Progenitor cell of endocrine pancreas (in vitro differentiated cells): ENCODE results near the gene PRXL2B. TPM values are rescaled to one million over a fixed set of nuclear protein-coding genes. Genes with fewer than 3 reads are reported as not detected.

Experiments used
- DNase-seq: peaks from one replicate; pipeline ENCODE4 v3.0.0; 2021; ENCODE audit warnings: low spot score; ENCODE audit not compliant: unreplicated experiment
- H3K27ac Mint-ChIP-seq: 2 replicates; pipeline ENCODE4 v1.8.0; 2021; ENCODE audit warnings: mild to moderate bottlenecking, moderate library complexity, mixed read lengths
- H3K27me3 Mint-ChIP-seq: 2 replicates; pipeline ENCODE4 v1.8.0; 2021; ENCODE audit warnings: mixed read lengths
- H3K36me3 Mint-ChIP-seq: 2 replicates; pipeline ENCODE4 v1.8.0; 2022; ENCODE audit warnings: mixed read lengths; ENCODE audit not compliant: insufficient read depth
- H3K4me1 Mint-ChIP-seq: 2 replicates; pipeline ENCODE4 v1.8.0; 2021; ENCODE audit warnings: low read depth, mixed read lengths
- H3K4me3 Mint-ChIP-seq: 2 replicates; pipeline ENCODE4 v1.8.0; 2021; ENCODE audit warnings: low read depth, mild to moderate bottlenecking, moderate library complexity, mixed read lengths
- H3K9me3 Mint-ChIP-seq: 2 replicates; pipeline ENCODE4 v1.8.0; 2021; ENCODE audit warnings: low read depth, mixed read lengths
- total RNA-seq: library from RNA; stranded (reverse); gene quantifications from 2 replicates; pipeline ENCODE4 v1.2.1, GENCODE V29; 2021
- TF ChIP-seq, protein P1 (sequence below): fragments of 200-600 bp; sonication (generic); IDR thresholded peaks from one replicate; pipeline ENCODE4 v1.5.0; 2021; ENCODE audit warnings: antibody characterized with exemption, mild to moderate bottlenecking; ENCODE audit not compliant: unreplicated experiment

Gene PRXL2B
- total RNA-seq, 1 donor from 2014 or later, result 36.4 TPM

DNA sequence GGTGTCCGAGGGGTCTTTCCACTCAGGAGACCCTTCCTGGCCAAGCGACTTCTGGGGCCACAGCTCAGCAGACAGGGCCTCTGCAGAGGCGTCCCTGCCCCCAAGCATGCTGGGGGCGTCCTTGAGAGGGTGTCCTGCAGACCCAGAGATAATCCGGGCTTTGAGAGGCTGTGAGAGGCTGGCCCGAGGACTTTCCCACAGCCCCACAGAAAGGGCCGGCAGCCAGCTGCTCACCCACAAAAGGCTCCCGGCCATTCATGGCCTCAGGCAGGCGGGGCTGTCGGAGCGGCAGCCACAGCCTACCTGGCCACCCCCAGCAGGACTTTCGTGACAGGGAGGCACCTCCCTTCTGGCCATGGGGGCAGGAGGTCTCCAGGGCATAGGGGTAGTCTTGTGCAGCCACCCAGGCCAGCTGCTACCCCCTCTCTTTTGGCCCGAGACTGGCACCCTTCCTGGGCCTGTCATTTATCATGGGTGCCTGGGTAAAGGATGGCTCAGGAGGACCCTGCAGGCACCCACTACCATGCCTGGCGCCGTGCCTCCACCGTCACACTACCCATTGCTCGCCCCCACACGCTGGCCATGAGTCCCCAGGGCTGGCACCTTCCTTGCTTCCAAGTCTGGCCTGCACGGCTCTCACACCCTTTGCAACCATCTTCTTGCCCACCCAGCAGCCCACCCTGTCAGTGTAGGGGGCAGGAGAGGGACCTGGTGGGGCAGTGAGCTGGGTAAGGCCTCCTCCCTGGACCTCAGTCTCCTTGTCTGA lies 41.5 kb upstream of the PRXL2B start:
- H3K27me3 Mint-ChIP-seq, result peaks cover 3% of the 10 kb centered on the region
- TF ChIP-seq, protein P1, sequence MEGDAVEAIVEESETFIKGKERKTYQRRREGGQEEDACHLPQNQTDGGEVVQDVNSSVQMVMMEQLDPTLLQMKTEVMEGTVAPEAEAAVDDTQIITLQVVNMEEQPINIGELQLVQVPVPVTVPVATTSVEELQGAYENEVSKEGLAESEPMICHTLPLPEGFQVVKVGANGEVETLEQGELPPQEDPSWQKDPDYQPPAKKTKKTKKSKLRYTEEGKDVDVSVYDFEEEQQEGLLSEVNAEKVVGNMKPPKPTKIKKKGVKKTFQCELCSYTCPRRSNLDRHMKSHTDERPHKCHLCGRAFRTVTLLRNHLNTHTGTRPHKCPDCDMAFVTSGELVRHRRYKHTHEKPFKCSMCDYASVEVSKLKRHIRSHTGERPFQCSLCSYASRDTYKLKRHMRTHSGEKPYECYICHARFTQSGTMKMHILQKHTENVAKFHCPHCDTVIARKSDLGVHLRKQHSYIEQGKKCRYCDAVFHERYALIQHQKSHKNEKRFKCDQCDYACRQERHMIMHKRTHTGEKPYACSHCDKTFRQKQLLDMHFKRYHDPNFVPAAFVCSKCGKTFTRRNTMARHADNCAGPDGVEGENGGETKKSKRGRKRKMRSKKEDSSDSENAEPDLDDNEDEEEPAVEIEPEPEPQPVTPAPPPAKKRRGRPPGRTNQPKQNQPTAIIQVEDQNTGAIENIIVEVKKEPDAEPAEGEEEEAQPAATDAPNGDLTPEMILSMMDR, result no peak
- no peak for DNase-seq
- no peak overlapping the region for H3K4me3 Mint-ChIP-seq
- H3K36me3 Mint-ChIP-seq, result no peaks in the 10 kb centered on the region
- no peak overlapping the region for H3K27ac Mint-ChIP-seq
- no peaks in the 10 kb centered on the region for H3K9me3 Mint-ChIP-seq
- peaks cover 14% of the 10 kb centered on the region for H3K4me1 Mint-ChIP-seq

DNA sequence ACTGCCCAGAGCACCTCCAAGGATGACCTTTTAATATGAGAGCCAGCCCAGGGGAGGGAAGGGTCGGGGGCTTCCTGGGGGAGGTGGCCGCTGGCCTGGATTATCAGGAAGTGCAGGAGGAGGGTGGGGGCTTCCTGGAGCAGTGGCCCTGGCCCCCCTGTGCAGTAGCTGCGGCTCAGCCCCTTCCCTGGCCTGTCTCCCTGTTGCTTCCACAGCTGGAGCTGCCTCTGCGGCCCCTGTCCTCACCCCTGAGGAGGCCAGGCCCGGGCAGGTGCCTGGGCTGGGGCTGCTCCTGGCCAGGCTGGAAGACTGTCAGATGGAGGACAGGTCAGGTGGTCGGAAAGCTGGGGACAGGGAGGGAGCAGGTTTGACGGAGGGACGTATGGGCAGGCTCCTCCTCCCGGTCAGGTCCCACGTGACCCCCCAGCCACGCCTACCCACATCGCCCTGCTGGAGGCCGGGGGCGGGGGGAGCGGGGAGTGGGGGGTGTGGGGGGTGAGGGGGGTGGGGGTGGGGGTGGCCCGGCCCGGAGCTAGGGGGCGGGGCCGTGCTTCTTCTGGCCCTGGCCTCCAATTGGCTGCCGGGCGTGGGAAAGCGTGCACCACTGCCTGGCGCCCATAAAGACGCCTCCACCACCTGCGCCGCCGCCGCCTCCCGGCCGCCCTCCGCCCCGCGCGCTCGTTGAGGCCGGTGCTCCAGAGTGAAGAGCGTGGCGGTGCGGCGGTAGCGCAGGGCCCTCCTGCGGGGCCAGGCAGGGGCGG lies 40.6 kb upstream of the PRXL2B start:
- no peak overlapping the region for H3K27ac Mint-ChIP-seq
- DNase-seq, result peak; percentile 87
- H3K36me3 Mint-ChIP-seq, result no peaks in the 10 kb centered on the region
- H3K4me3 Mint-ChIP-seq, result peak overlapping the region; percentile 68
- H3K9me3 Mint-ChIP-seq, result no peaks in the 10 kb centered on the region
- peaks cover 14% of the 10 kb centered on the region for H3K4me1 Mint-ChIP-seq
- TF ChIP-seq, protein P1, result no peak
- peaks cover 3% of the 10 kb centered on the region for H3K27me3 Mint-ChIP-seq

DNA sequence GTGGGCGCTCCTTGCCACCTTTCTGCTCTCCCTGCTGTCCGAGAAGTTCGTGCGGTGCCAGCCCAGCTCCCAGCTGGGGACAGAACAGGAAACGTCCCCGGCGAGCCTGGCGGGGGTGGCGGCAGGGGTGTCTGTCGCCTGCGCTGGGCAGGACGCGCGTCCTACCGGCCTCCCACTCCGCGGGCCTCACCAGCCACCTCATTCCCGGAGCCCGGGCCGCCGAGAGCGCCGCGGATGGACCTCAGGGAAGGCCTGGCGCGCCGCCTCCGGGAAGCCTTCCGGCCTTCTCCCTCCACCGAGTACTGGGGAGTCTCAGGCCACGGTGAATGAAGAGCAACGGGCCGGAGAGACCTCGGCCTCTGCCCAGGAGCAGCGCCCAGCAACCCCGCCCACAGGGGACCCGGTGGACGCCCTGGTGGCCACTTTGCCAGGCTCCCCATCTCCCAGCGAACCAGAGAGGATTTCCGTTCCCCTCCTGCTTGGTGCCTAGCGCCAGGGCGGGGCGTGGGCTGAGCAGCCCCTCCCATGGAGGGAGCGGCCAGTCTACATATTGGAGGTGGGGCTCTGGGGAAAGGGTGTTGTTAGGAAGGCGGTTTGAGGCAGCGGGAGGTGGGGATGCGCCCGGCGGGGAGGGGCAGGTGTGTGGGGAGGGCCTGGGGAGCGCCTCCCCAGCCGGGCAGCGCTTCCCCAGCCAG lies 39.9 kb upstream of the PRXL2B start:
- Mint-ChIP-seq H3K9me3 (no peaks in the 10 kb centered on the region), H3K4me1 (peaks cover 14% of the 10 kb centered on the region), H3K27ac (no peak overlapping the region), H3K27me3 (no peaks in the 10 kb centered on the region), H3K36me3 (no peaks in the 10 kb centered on the region), H3K4me3 (peak overlapping the region; percentile 68)
- TF ChIP-seq, protein P1, result peak; percentile 36
- peak; percentile 47 for DNase-seq

DNA sequence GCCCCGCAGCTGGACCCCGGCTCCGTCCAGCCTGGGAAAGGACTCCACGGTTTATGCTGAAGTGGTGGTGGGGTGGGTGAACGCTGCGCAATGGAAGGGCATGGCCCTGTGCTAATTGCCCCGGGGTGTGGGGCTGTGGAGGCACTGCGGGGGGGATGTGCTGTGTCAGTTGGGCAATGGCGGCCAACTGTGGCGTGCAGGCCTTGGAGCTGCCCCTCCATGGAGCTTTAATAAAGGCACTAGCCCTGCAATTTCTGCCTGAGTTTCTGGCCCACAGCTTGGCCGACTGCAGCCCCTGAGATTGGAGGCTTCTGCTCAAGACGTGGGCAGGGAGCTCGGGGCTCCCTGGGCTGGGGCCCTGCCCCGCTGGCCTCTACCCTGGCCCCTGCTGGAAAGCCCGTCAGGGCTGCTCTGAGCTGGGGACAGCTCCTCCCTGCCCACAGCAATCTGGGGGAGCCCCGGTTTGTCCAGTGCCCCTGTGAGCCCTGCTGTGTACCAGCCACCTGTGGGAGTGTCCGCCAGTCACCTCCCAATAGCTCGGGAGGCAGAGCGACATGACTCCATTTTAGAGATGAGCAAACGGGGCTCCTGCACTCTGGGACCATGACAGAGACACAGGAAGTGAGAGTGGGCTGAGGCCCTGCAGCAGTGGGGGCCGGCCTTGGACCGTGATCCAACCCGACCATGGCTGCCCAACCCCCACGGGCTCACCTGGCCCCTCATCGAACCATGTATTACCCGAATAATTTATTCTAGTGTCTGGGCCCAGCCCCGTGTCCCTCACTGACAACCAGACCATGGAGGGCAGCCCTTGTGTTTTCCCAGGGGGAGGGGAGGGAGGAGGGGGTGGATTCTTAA lies 39.1 kb upstream of the PRXL2B start:
- Mint-ChIP-seq H3K4me3 (peak overlapping the region; percentile 55), H3K27me3 (no peaks in the 10 kb centered on the region), H3K9me3 (no peaks in the 10 kb centered on the region), H3K4me1 (peaks cover 13% of the 10 kb centered on the region), H3K36me3 (no peaks in the 10 kb centered on the region), H3K27ac (no peak overlapping the region)
- DNase-seq, result no peak
- TF ChIP-seq, protein P1, result no peak
